Adrenal gland (tissue), 12 donors: ENCODE results near the gene PGP. TPM values are rescaled to one million over a fixed set of nuclear protein-coding genes. Genes with fewer than 3 reads are reported as not detected.

Experiments
- DNase-seq, 7 donors: peaks; one replicate each; pipeline ENCODE4 v3.0.0-alpha.2; 2019 to 2020
- H3K27ac ChIP-seq, 5 donors: fragments of 200-600 bp; sonication (generic) in 4 of 5; 1 replicate in 3 of 5; 2 replicates in 2 of 5; pipeline versions ENCODE4 v1.5.1 to v1.8.0; 2016 to 2020; ENCODE audit warnings: mild to moderate bottlenecking in 1 of 5
- H3K27me3 ChIP-seq: fragments of 200-600 bp; 2 replicates; pipeline ENCODE4 v1.8.0; 2021
- H3K36me3 ChIP-seq, 2 donors: fragments of 200-600 bp; replicated peaks in 1 of 2; 1 replicate in 1 of 2; 2 replicates in 1 of 2; pipeline versions ENCODE4 v1.5.1 to v1.8.0; 2018 to 2022
- H3K4me1 ChIP-seq, 2 donors: fragments of 200-600 bp; replicated peaks in 1 of 2; 1 replicate in 1 of 2; 2 replicates in 1 of 2; pipeline versions ENCODE4 v1.5.1 to v1.8.0; 2018 to 2021
- H3K4me3 ChIP-seq, 4 donors: fragments of 200-600 bp; sonication (generic) in 3 of 4; one replicate each; pipeline ENCODE4 v1.5.1; 2016 to 2018
- H3K9me3 ChIP-seq, 3 donors: fragments of 200-600 bp; sonication (generic) in 1 of 3; replicated peaks in 1 of 3; 1 replicate in 2 of 3; 2 replicates in 1 of 3; pipeline versions ENCODE4 v1.5.1 to v1.8.0; 2016 to 2021
- CTCF ChIP-seq, 6 experiments: fragments of 450-650 bp in 4 of 6; fragments of 200-600 bp in 2 of 6; sonication (generic) in 1 of 6; IDR thresholded peaks; 1 replicate in 5 of 6; 2 replicates in 1 of 6; pipeline versions ENCODE4 v1.5.1 to v1.8.0; 2016 to 2021; ENCODE audit warnings: antibody characterized with exemption in 6 of 6, mild to moderate bottlenecking in 2 of 6, moderate library complexity in 1 of 6
- POLR2A ChIP-seq, 2 donors: fragments of 450-650 bp; IDR thresholded peaks; one replicate each; pipeline ENCODE4 v1.6.1; 2017; ENCODE audit warnings: antibody characterized with exemption in 2 of 2, mild to moderate bottlenecking in 2 of 2, moderate library complexity in 1 of 2
- WGBS, 4 donors: extraction: QIAGEN DNeasy Blood & Tissue Kit in 2 of 4; methylation state at CpG; one replicate each; pipeline versions ENCODE4 v1.1.5 to v1.1.7; 2013 to 2017; 5-methylcytosine and 5-hydroxymethylcytosine counted together
- intact Hi-C, 2 donors: fragments of 100-400 bp; cut with DNase I; formaldehyde crosslinking; loops; one replicate each; pipeline versions ENCODE4 v1.14.1 to v1.15.0; 2022 to 2023
- polyA plus RNA-seq, 3 donors: library from polyadenylated mRNA; stranded (reverse); fragments of 200-250 nt in 2 of 3; fragments of 350-450 nt in 1 of 3; fragmentation: Illumina TruSeq in 1 of 3; extraction: RNeasy Lipid Tissue Mini Kit (QIAGEN cat#74804) in 1 of 3; gene quantifications; one replicate each; pipeline ENCODE4 v1.2.3, GENCODE V29; 2013 to 2014
- total RNA-seq, 9 donors: library from RNA; depleted of rRNA in 4 of 9; stranded (reverse); fragments of >200 nt in 4 of 9; fragments of 120-200 nt in 1 of 9; fragmentation: NEBNext Ultra II Directional in 1 of 9; extraction: Animal tissue kit (Norgen Biotek cat#: 25700) in 1 of 9; gene quantifications; one replicate each; pipeline versions ENCODE4 v1.1.0 to v1.2.4, GENCODE V29; 2013 to 2023
- donor health status: healthy with polysubstance abuse.
- donor health status: Bipolar disorder and iron deficiency.
- donor health status: DM: yes; HTN: yes; CAD: no.
- donor health status: DM: no; HTN: no; CAD: no.
- donor health status: DM: no; HTN: no; CAD: no.
- donor health status: DM: yes; HTN: yes; CAD: no.

Gene PGP
- total and polyA plus RNA-seq, 12 donors = 8.3 to 24.1 (median 13.6) TPM

GRCh38 chr16:2171601-2172178, 43.0 kb downstream of the PGP start:
- peaks cover 0 to 57% of the 10 kb centered on the region in 2 donors for H3K36me3 ChIP-seq
- TF ChIP-seq POLR2A (IDR thresholded peaks at IDR 0.05) = no peak
- TF ChIP-seq CTCF (IDR thresholded peaks at IDR 0.05) = no peak
- no peak for DNase-seq
- H3K4me1 ChIP-seq = peaks cover 0 to 6% of the 10 kb centered on the region in 2 donors
- intact Hi-C loops = no loop called here
- H3K27me3 ChIP-seq = no peaks in the 10 kb centered on the region
- WGBS, 4 donors = 93 to 95% (median 94%) methylated on average over 19 to 28 of the region's 28 CpGs
- no peak overlapping the region for H3K27ac ChIP-seq
- no peak overlapping the region for H3K4me3 ChIP-seq
- no peaks in the 10 kb centered on the region for H3K9me3 ChIP-seq

- peaks cover 0 to 6% of the 10 kb centered on the region in 2 donors for H3K4me1 ChIP-seq
- H3K27ac ChIP-seq = peak overlapping the region in 1 of 5 donors; percentile 68
- no peaks in the 10 kb centered on the region for H3K27me3 ChIP-seq
- peak overlapping the region in 1 of 4 donors; percentile 32 for H3K4me3 ChIP-seq
- no peak for DNase-seq
- H3K9me3 ChIP-seq = no peaks in the 10 kb centered on the region
- TF ChIP-seq POLR2A (IDR thresholded peaks at IDR 0.05) = no peak
- no peak for TF ChIP-seq CTCF (IDR thresholded peaks at IDR 0.05)
- peaks cover 0 to 57% of the 10 kb centered on the region in 2 donors for H3K36me3 ChIP-seq
- intact Hi-C loops = no loop called here
- WGBS, 4 donors = 85 to 98% (median 88%) methylated on average over 24 to 47 of the region's 47 CpGs
These were observed 43.8 kb downstream of the PGP start for GRCh38 chr16:2170587-2171435.

GRCh38 chr16:2170080-2170479, 44.6 kb downstream of the PGP start:
- no peaks in the 10 kb centered on the region for H3K9me3 ChIP-seq
- peaks cover 0 to 51% of the 10 kb centered on the region in 2 donors for H3K36me3 ChIP-seq
- intact Hi-C loops = no loop called here
- 70 to 89% (median 81%) methylated on average over 2 to 18 of the region's 18 CpGs for WGBS, 4 donors
- peak overlapping the region in 2 of 5 donors; percentile 60 to 72 for H3K27ac ChIP-seq
- peak in 2 of 7 donors; percentile 27 to 50 for DNase-seq
- no peak for TF ChIP-seq CTCF (IDR thresholded peaks at IDR 0.05)
- no peak for TF ChIP-seq POLR2A (IDR thresholded peaks at IDR 0.05)
- no peaks in the 10 kb centered on the region for H3K27me3 ChIP-seq
- peaks cover 0 to 6% of the 10 kb centered on the region in 2 donors for H3K4me1 ChIP-seq
- peak overlapping the region in 1 of 4 donors; percentile 32 for H3K4me3 ChIP-seq

GRCh38 chr16:2167068-2167638, 47.5 kb downstream of the PGP start:
- 78 to 89% (median 86%) methylated on average over 10 to 18 of the region's 18 CpGs for WGBS, 4 donors
- peaks cover 0 to 11% of the 10 kb centered on the region in 2 donors for H3K4me1 ChIP-seq
- no peak overlapping the region for H3K27ac ChIP-seq
- H3K9me3 ChIP-seq = no peaks in the 10 kb centered on the region
- no peak for TF ChIP-seq POLR2A (IDR thresholded peaks at IDR 0.05)
- no peak for TF ChIP-seq CTCF (IDR thresholded peaks at IDR 0.05)
- peak in 1 of 7 donors; percentile 22 for DNase-seq
- H3K4me3 ChIP-seq = no peak overlapping the region
- peaks cover 0 to 25% of the 10 kb centered on the region in 2 donors for H3K36me3 ChIP-seq
- no peaks in the 10 kb centered on the region for H3K27me3 ChIP-seq
- intact Hi-C loops = loop anchor here in 1 of 2 donors (10.0 kb wide), 1 partner anchor 88 kb away; the partner anchor contains the start of gene ECI1
